ENCODE results near the gene THSD4.

GRCh38 chr15:71295603-71296314 lies 180.5 kb downstream of the THSD4 start:
- TF ChIP-seq CTCF (conservative IDR thresholded peaks at IDR 0.05; ENCODE audit: low read length), result no peak
- TF ChIP-seq EZH2phosphoT487 (IDR thresholded peaks at IDR 0.05; ENCODE audit: borderline replicate concordance, low read depth, low read length), result no peak
